Kidney (tissue), 14 donors: ENCODE measurements around the gene GAL3ST3. TPM values are rescaled to one million over a fixed set of nuclear protein-coding genes. Genes with fewer than 3 reads are reported as not detected.

Experiments used
- DNase-seq, 5 donors: peaks; one replicate each; pipeline ENCODE4 v3.0.0-alpha.2; 2013 to 2020
- FAIRE-seq: peaks from 2 replicates; lab custom pipeline; 2012; peaks lifted over from hg19 to GRCh38; lab: Jason Lieb, UNC
- H3K27ac ChIP-seq, 2 donors: one replicate each; pipeline ENCODE4 v1.7.0; 2013; ENCODE audit warnings: low read depth in 2 of 2, low read length in 2 of 2, inconsistent platforms in 1 of 2
- H3K27me3 ChIP-seq: one replicate; pipeline ENCODE4 v1.7.1; 2013; ENCODE audit warnings: low read length, inconsistent platforms; ENCODE audit not compliant: control insufficient read depth, insufficient read depth
- H3K36me3 ChIP-seq, 3 donors: one replicate each; pipeline versions ENCODE4 v1.7.0 to v1.7.1; 2013; ENCODE audit warnings: low read length in 3 of 3, control low read depth in 1 of 3, inconsistent platforms in 1 of 3; ENCODE audit not compliant: insufficient read depth in 3 of 3, control insufficient read depth in 2 of 3
- H3K4me1 ChIP-seq, 3 donors: one replicate each; pipeline versions ENCODE4 v1.7.0 to v1.7.1; 2013; ENCODE audit warnings: low read length in 3 of 3, inconsistent platforms in 1 of 3, low read depth in 1 of 3; ENCODE audit not compliant: control insufficient read depth in 2 of 3, insufficient read depth in 2 of 3
- H3K4me3 ChIP-seq, 3 donors: one replicate each; pipeline versions ENCODE4 v1.7.0 to v1.8.1; 2013; ENCODE audit warnings: low read length in 3 of 3, control low read depth in 1 of 3, inconsistent platforms in 1 of 3
- H3K9ac ChIP-seq, 3 donors: one replicate each; pipeline versions ENCODE4 v1.7.0 to v1.7.1; 2013; ENCODE audit warnings: low read length in 3 of 3, control low read depth in 1 of 3, inconsistent platforms in 1 of 3
- H3K9me3 ChIP-seq, 3 donors: one replicate each; pipeline versions ENCODE4 v1.7.0 to v1.7.1; 2013; ENCODE audit warnings: low read length in 3 of 3, control low read depth in 1 of 3, inconsistent platforms in 1 of 3; ENCODE audit not compliant: control insufficient read depth in 2 of 3, insufficient read depth in 1 of 3
- intact Hi-C: fragments of 100-400 bp; cut with DNase I; formaldehyde crosslinking; loops from one replicate; pipeline ENCODE4 v1.11.1; 2022
- polyA plus RNA-seq: library from polyadenylated mRNA; stranded (reverse); fragments of 350-450 nt; fragmentation: Illumina TruSeq; extraction: RNeasy Lipid Tissue Mini Kit (QIAGEN cat#74804); gene quantifications from one replicate; pipeline ENCODE4 v1.2.3, GENCODE V29; 2014; ENCODE audit warnings: low read depth, low replicate concordance; ENCODE audit not compliant: insufficient read depth
- total RNA-seq: library from RNA; stranded (reverse); fragmentation: NEBNext Ultra II Directional; extraction: Animal tissue kit (Norgen Biotek cat#: 25700); gene quantifications from one replicate; pipeline ENCODE4 v1.2.1, GENCODE V29; 2021
- TF ChIP-seq, protein P1 (sequence below): IDR thresholded peaks from 3 replicates; pipeline ENCODE4 v1.5.1; 2012; ENCODE audit warnings: mild to moderate bottlenecking, moderate library complexity, borderline replicate concordance; ENCODE audit not compliant: insufficient read depth; ENCODE audit errors: extremely low read depth
- donor health status: control.
- donor health status: control.
- donor health status: control.
- donor health status: control.
- donor health status: control.
- donor health status: DM: yes; HTN: yes; CAD: no.
- donor health status: Normal renal cell carcinoma (clear cell type).

Gene GAL3ST3
- total and polyA plus RNA-seq, 2 donors from 2014 or later = 2.5 to 7.6 TPM

DNA sequence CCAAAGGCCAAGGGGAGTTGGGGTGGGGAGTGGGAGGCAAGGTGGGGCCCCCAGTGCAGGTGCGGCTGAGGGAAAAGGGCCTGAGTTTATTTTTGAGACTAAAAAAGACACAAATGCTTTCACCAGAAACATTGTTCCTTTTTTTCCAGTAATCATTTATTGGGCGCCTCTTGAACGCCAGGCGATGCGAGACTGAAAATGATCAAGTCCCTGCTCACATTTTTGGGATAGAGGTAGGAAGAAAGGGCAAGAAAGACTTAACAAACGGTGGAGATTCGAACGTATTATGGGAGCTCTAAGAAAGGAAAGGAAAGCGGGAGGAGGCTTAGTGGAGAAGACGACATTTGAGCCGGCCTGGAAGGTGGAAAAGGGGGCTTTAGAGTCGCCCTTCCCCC lies 2.4 kb upstream of the GAL3ST3 start:
- Histone ChIP-seq H3K36me3 (peaks cover 0 to 15% (median 10%) of the 10 kb centered on the region in 3 donors), H3K27ac (peak overlapping the region; percentile 73 to 83), H3K4me3 (peak overlapping the region; percentile 57 to 95 (median 66)), H3K9ac (peak overlapping the region; percentile 37 to 83 (median 44)), H3K27me3 (no peaks in the 10 kb centered on the region), H3K4me1 (peaks cover 0 to 23% (median 12%) of the 10 kb centered on the region in 3 donors), H3K9me3 (no peaks in the 10 kb centered on the region)
- no peak for FAIRE-seq
- DNase-seq = peak in 1 of 5 donors; percentile 14
- intact Hi-C loops = no loop called here
- TF ChIP-seq, protein P1, sequence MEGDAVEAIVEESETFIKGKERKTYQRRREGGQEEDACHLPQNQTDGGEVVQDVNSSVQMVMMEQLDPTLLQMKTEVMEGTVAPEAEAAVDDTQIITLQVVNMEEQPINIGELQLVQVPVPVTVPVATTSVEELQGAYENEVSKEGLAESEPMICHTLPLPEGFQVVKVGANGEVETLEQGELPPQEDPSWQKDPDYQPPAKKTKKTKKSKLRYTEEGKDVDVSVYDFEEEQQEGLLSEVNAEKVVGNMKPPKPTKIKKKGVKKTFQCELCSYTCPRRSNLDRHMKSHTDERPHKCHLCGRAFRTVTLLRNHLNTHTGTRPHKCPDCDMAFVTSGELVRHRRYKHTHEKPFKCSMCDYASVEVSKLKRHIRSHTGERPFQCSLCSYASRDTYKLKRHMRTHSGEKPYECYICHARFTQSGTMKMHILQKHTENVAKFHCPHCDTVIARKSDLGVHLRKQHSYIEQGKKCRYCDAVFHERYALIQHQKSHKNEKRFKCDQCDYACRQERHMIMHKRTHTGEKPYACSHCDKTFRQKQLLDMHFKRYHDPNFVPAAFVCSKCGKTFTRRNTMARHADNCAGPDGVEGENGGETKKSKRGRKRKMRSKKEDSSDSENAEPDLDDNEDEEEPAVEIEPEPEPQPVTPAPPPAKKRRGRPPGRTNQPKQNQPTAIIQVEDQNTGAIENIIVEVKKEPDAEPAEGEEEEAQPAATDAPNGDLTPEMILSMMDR = no peak

- Histone ChIP-seq H3K4me1 (peaks cover 0 to 23% (median 12%) of the 10 kb centered on the region in 3 donors), H3K36me3 (peaks cover 0 to 11% (median 8%) of the 10 kb centered on the region in 3 donors), H3K9me3 (no peaks in the 10 kb centered on the region), H3K4me3 (no peak overlapping the region), H3K27ac (no peak overlapping the region), H3K27me3 (no peaks in the 10 kb centered on the region), H3K9ac (peak overlapping the region in 1 of 3 donors; percentile 83)
- intact Hi-C loops = no loop called here
- TF ChIP-seq, protein P1 = no peak
- DNase-seq (peak in 4 of 5 donors; percentile 34 to 83 (median 55)), FAIRE-seq (no peak)
These were observed 1.7 kb upstream of the GAL3ST3 start for GRCh38 chr11:66050581-66051231.

DNA sequence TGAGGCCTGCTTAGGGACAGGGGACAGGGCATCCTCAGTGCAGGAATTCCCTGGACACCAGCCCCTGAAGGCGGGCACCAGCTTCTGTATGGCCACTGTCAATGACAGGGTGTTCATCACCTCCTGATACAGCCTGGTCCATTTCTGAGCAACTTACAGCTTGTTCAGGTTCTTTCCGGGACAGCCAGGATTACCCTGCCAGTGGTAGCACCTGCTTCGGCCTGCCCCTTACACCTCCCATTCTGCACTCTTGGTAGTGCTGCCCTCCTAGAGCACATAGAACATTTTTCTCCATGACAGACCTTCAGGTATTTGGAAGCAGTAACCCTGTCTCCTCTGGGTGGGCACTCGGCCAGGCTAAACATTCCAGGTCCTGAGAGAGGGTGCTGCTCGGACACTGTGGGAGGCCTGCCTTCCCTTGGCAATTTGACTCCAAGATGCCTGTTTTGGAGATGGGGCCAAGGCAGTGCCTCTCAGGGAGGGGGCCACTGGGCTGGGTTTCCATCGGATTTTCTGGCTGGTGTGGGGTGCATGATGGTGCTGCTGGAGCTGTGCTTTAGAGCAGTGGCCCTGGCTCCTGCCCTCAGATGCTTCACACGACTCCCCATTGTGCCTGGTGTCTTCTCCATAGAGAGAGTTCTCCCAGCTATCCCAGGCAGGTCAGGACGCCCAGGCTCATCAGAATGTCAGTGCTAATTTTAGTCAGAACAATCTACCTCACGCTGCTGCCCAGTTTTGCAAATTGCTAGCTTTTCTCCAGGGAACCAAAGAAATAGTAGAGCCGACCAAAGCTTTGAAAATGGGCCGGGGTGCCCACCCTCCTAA lies 1.2 kb downstream of the GAL3ST3 start:
- H3K4me3 ChIP-seq = no peak overlapping the region
- no peaks in the 10 kb centered on the region for H3K9me3 ChIP-seq
- H3K4me1 ChIP-seq = peaks cover 0 to 18% (median 7%) of the 10 kb centered on the region in 3 donors
- FAIRE-seq = no peak
- DNase-seq = peak in 4 of 5 donors; percentile 42 to 91 (median 62)
- intact Hi-C loops = no loop called here
- TF ChIP-seq, protein P1 = no peak
- H3K9ac ChIP-seq = peak overlapping the region in 1 of 3 donors; percentile 30
- no peaks in the 10 kb centered on the region for H3K36me3 ChIP-seq
- H3K27ac ChIP-seq = peak overlapping the region in 1 of 2 donors; percentile 16
- no peaks in the 10 kb centered on the region for H3K27me3 ChIP-seq
